Measurements from ENCODE around the gene RDX. TPM values are rescaled to one million over a fixed set of nuclear protein-coding genes. Genes with fewer than 3 reads are reported as not detected.
A peak's percentile ranks its signal among the peaks of the same experiment; 100 is the strongest.

Gene RDX
- total and polyA plus RNA-seq, 2 donors (not counting 1 experiment from before 2014, with no cell fraction given) = 52.7 to 93.1 TPM

- Histone ChIP-seq H2AFZ (ENCODE audit: low read length) (no peak overlapping the region), H3K27ac (ENCODE audit: insufficient read depth, low read length) (no peak overlapping the region), H3K4me3 (replicated peaks in 1 of 4; ENCODE audit: control extremely low read depth in 1 of 4, insufficient read depth in 1 of 4, low read depth in 3 of 4, low read length in 4 of 4) (no peak overlapping the region), H3K79me2 (ENCODE audit: control insufficient read depth, insufficient read depth, low read length) (peaks cover 90% of the 10 kb centered on the region), H3K4me1 (ENCODE audit: control insufficient read depth, extremely low read depth, insufficient read depth, low read length) (no peaks in the 10 kb centered on the region), H3K4me2 (ENCODE audit: extremely low read depth, insufficient read depth, low read length) (no peak overlapping the region), H3K36me3 (ENCODE audit: control insufficient read depth, insufficient read depth, low read length) (no peaks in the 10 kb centered on the region), H4K20me1 (ENCODE audit: control insufficient read depth, extremely low read depth, insufficient read depth, low read length) (no peaks in the 10 kb centered on the region), H3K27me3 (ENCODE audit: control insufficient read depth, insufficient read depth, low read length) (no peaks in the 10 kb centered on the region), H3K9ac (ENCODE audit: insufficient read depth, low read length) (no peak overlapping the region), H3K9me3 (ENCODE audit: control insufficient read depth, insufficient read depth, low read depth, low read length) (no peaks in the 10 kb centered on the region)
- peak in 1 of 2 donors; percentile 56 for DNase-seq (ENCODE audit: low read depth in 2 of 2)
- no peak for TF ChIP-seq CTCF (conservative IDR thresholded peaks at IDR 0.05 in 1 of 2, IDR thresholded peaks at IDR 0.05 in 1 of 2; ENCODE audit: low read depth in 1 of 2, low read length in 2 of 2)
- no peak for TF ChIP-seq EZH2 (IDR thresholded peaks at IDR 0.05; ENCODE audit: low read length, missing control alignments)
These were observed 6.9 kb downstream of the RDX start for GRCh38 chr11:110289472-110289871.

GRCh38 chr11:110287537-110287936 lies 8.9 kb downstream of the RDX start:
- no peak overlapping the region for H3K27ac ChIP-seq (ENCODE audit: insufficient read depth, low read length)
- no peak overlapping the region for H3K4me2 ChIP-seq (ENCODE audit: extremely low read depth, insufficient read depth, low read length)
- H3K4me1 ChIP-seq (ENCODE audit: control insufficient read depth, extremely low read depth, insufficient read depth, low read length) = no peaks in the 10 kb centered on the region
- H3K9me3 ChIP-seq (ENCODE audit: control insufficient read depth, insufficient read depth, low read depth, low read length) = no peaks in the 10 kb centered on the region
- TF ChIP-seq EZH2 (IDR thresholded peaks at IDR 0.05; ENCODE audit: low read length, missing control alignments) = no peak
- TF ChIP-seq CTCF (conservative IDR thresholded peaks at IDR 0.05 in 1 of 2, IDR thresholded peaks at IDR 0.05 in 1 of 2; ENCODE audit: low read depth in 1 of 2, low read length in 2 of 2) = no peak
- no peak overlapping the region for H3K9ac ChIP-seq (ENCODE audit: insufficient read depth, low read length)
- DNase-seq (ENCODE audit: low read depth in 2 of 2) = no peak
- H2AFZ ChIP-seq (ENCODE audit: low read length) = no peak overlapping the region
- no peaks in the 10 kb centered on the region for H3K36me3 ChIP-seq (ENCODE audit: control insufficient read depth, insufficient read depth, low read length)
- no peak overlapping the region for H3K4me3 ChIP-seq (replicated peaks in 1 of 4; ENCODE audit: control extremely low read depth in 1 of 4, insufficient read depth in 1 of 4, low read depth in 3 of 4, low read length in 4 of 4)
- H4K20me1 ChIP-seq (ENCODE audit: control insufficient read depth, extremely low read depth, insufficient read depth, low read length) = no peaks in the 10 kb centered on the region
- H3K79me2 ChIP-seq (ENCODE audit: control insufficient read depth, insufficient read depth, low read length) = peaks cover 86% of the 10 kb centered on the region
- H3K27me3 ChIP-seq (ENCODE audit: control insufficient read depth, insufficient read depth, low read length) = no peaks in the 10 kb centered on the region

GRCh38 chr11:110286298-110287040 lies 9.9 kb downstream of the RDX start:
- H3K4me1 ChIP-seq (ENCODE audit: control insufficient read depth, extremely low read depth, insufficient read depth, low read length) = no peaks in the 10 kb centered on the region
- H3K27ac ChIP-seq (ENCODE audit: insufficient read depth, low read length) = no peak overlapping the region
- no peak overlapping the region for H3K4me3 ChIP-seq (replicated peaks in 1 of 4; ENCODE audit: control extremely low read depth in 1 of 4, insufficient read depth in 1 of 4, low read depth in 3 of 4, low read length in 4 of 4)
- H3K27me3 ChIP-seq (ENCODE audit: control insufficient read depth, insufficient read depth, low read length) = no peaks in the 10 kb centered on the region
- TF ChIP-seq CTCF (conservative IDR thresholded peaks at IDR 0.05 in 1 of 2, IDR thresholded peaks at IDR 0.05 in 1 of 2; ENCODE audit: low read depth in 1 of 2, low read length in 2 of 2) = peak in 1 of 2 donors; percentile 8
- no peak for TF ChIP-seq EZH2 (IDR thresholded peaks at IDR 0.05; ENCODE audit: low read length, missing control alignments)
- H3K79me2 ChIP-seq (ENCODE audit: control insufficient read depth, insufficient read depth, low read length) = peaks cover 85% of the 10 kb centered on the region
- no peak overlapping the region for H3K4me2 ChIP-seq (ENCODE audit: extremely low read depth, insufficient read depth, low read length)
- H2AFZ ChIP-seq (ENCODE audit: low read length) = no peak overlapping the region
- DNase-seq (ENCODE audit: low read depth in 2 of 2) = peak in 1 of 2 donors; percentile 32
- H3K9me3 ChIP-seq (ENCODE audit: control insufficient read depth, insufficient read depth, low read depth, low read length) = no peaks in the 10 kb centered on the region
- no peaks in the 10 kb centered on the region for H3K36me3 ChIP-seq (ENCODE audit: control insufficient read depth, insufficient read depth, low read length)
- H4K20me1 ChIP-seq (ENCODE audit: control insufficient read depth, extremely low read depth, insufficient read depth, low read length) = no peaks in the 10 kb centered on the region
- H3K9ac ChIP-seq (ENCODE audit: insufficient read depth, low read length) = no peak overlapping the region

Measured in fibroblast of lung (primary cell).